ENCODE measurements around the gene SLC22A5.

DNA sequence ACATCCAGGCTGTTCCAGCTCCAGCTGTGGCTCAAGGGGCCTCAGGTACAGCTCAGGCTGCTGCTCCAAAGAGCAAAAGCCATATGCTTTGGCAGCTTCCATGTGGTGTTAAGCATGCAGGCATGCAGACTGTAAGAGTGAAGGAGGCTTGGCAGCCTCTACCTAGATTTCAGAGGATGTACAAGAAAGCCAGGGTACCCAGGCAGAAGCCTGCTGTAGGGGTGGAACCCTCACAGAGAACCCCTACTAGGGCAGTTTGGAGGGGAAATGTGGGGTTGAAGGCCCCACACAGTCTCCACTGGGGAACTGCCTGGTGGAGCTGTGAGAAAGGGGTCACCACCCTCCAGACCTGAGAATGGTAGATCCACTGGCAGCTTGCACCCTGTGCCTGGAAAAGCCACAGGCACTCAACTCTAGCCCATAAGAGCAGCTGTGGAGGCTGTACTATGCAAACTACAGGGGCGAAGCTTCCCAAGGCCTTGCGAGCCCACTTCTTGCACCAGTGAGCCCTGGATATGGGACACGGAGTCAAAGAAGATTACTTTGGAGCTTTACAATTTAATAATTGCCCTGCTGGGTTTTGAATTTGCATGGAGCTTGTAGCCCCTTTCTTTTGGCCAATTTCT, 14.3 kb upstream of the SLC22A5 start:
- no peak for TF ChIP-seq POLR2A (IDR thresholded peaks at IDR 0.05)
- TF ChIP-seq, protein P1, sequence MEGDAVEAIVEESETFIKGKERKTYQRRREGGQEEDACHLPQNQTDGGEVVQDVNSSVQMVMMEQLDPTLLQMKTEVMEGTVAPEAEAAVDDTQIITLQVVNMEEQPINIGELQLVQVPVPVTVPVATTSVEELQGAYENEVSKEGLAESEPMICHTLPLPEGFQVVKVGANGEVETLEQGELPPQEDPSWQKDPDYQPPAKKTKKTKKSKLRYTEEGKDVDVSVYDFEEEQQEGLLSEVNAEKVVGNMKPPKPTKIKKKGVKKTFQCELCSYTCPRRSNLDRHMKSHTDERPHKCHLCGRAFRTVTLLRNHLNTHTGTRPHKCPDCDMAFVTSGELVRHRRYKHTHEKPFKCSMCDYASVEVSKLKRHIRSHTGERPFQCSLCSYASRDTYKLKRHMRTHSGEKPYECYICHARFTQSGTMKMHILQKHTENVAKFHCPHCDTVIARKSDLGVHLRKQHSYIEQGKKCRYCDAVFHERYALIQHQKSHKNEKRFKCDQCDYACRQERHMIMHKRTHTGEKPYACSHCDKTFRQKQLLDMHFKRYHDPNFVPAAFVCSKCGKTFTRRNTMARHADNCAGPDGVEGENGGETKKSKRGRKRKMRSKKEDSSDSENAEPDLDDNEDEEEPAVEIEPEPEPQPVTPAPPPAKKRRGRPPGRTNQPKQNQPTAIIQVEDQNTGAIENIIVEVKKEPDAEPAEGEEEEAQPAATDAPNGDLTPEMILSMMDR (IDR thresholded peaks at IDR 0.05) = no peak
